ENCODE measurements around the gene SATB2.

DNA sequence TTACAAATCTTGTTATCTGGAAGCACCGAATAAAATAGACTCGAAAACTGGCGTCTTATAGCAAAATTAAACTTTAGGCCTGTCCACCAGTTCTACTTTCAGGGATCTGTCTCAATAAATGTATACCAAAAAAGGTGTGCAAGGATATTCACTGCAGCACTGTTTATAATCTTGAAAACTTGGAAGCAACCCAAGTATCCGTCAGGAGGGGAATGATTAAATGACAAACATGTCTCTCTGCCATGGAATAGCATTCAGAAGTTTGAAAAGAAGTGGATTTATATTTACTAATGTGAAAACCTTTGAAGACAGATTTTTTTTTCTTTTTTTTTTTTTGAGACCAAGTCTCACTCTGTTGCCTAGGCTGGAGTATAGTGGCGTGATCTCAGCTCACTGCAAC, 32.3 kb upstream of the SATB2 start:
- TF ChIP-seq CTCF (IDR thresholded peaks at IDR 0.05; ENCODE audit: borderline replicate concordance, extremely low read depth, low read length, poor library complexity, severe bottlenecking) (no peak), EZH2 (IDR thresholded peaks at IDR 0.05; ENCODE audit: borderline replicate concordance, low read depth, low read length, severe bottlenecking) (no peak)
